HepG2 (cell line): ENCODE data around the gene ABL2. TPM values are rescaled to one million over a fixed set of nuclear protein-coding genes. Genes with fewer than 3 reads are reported as not detected.

Experiments used
- ATAD3A ChIP-seq: sonication (generic); formaldehyde crosslinking; IDR thresholded peaks from 2 replicates; pipeline ENCODE4 v1.4.0; 2020; ENCODE audit warnings: missing genetic modification reagents
- BCL6 ChIP-seq: IDR thresholded peaks from 2 replicates; pipeline ENCODE4 v1.6.1; 2016; ENCODE audit warnings: missing genetic modification reagents, missing compliant biosample characterization
- GPN1 ChIP-seq: sonication (generic); formaldehyde crosslinking; IDR thresholded peaks from 2 replicates; pipeline ENCODE4 v1.5.1; 2020; ENCODE audit warnings: missing genetic modification reagents, borderline replicate concordance
- GZF1 ChIP-seq: sonication (generic); formaldehyde crosslinking; IDR thresholded peaks from 2 replicates; pipeline ENCODE4 v1.5.1; 2020; ENCODE audit warnings: mild to moderate bottlenecking, missing genetic modification reagents
- MAFK ChIP-seq, 2 experiments: IDR thresholded peaks in 1 of 2; conservative IDR thresholded peaks in 1 of 2; 2 replicates each; pipeline ENCODE4 v1.6.1; 2011; ENCODE audit warnings: improper control_type of control experiment in 2 of 2, low read length in 2 of 2
- MLLT10 ChIP-seq: sonication (generic); formaldehyde crosslinking; IDR thresholded peaks from 2 replicates; pipeline ENCODE4 v1.4.0; 2020; ENCODE audit warnings: missing genetic modification reagents
- MXI1 ChIP-seq: IDR thresholded peaks from 3 replicates; pipeline ENCODE4 v1.6.1; 2012; ENCODE audit warnings: low read depth, low read length, inconsistent platforms, borderline replicate concordance
- NCOA2 ChIP-seq: sonication (generic); formaldehyde crosslinking; IDR thresholded peaks from 2 replicates; pipeline ENCODE4 v1.8.0; 2022; ENCODE audit warnings: inconsistent platforms
- RFX5 ChIP-seq: IDR thresholded peaks from 2 replicates; pipeline ENCODE4 v1.6.1; 2011; ENCODE audit warnings: low read depth, low read length, improper control_type of control experiment
- RFXAP ChIP-seq: sonication (generic); formaldehyde crosslinking; IDR thresholded peaks from 2 replicates; pipeline ENCODE4 v1.4.0; 2020; ENCODE audit warnings: missing genetic modification reagents, borderline replicate concordance
- SOX13 ChIP-seq, 3 experiments: fragments of 450-650 bp in 1 of 3; sonication (generic) in 1 of 3; formaldehyde crosslinking in 1 of 3; IDR thresholded peaks in 2 of 3; conservative IDR thresholded peaks in 1 of 3; 2 replicates each; pipeline versions ENCODE4 v1.5.0 to v1.6.1; 2016 to 2020; ENCODE audit warnings: antibody characterized with exemption in 1 of 3, mild to moderate bottlenecking in 1 of 3, missing compliant biosample characterization in 1 of 3, missing genetic modification reagents in 1 of 3, moderate library complexity in 1 of 3
- ZFP62 ChIP-seq: sonication (generic); formaldehyde crosslinking; IDR thresholded peaks from 2 replicates; pipeline ENCODE4 v1.4.0; 2020; ENCODE audit warnings: missing genetic modification reagents
- ZNF138 ChIP-seq: sonication (generic); formaldehyde crosslinking; IDR thresholded peaks from 2 replicates; pipeline ENCODE4 v1.5.0; 2020; ENCODE audit warnings: mild to moderate bottlenecking, low read depth, missing genetic modification reagents
- ZNF33B ChIP-seq: sonication (generic); formaldehyde crosslinking; IDR thresholded peaks from 2 replicates; pipeline ENCODE4 v1.5.1; 2020; ENCODE audit warnings: mild to moderate bottlenecking, missing genetic modification reagents
- ZNF350 ChIP-seq: sonication (generic); formaldehyde crosslinking; IDR thresholded peaks from 2 replicates; pipeline ENCODE4 v1.4.0; 2020; ENCODE audit warnings: mild to moderate bottlenecking, low read depth, missing genetic modification reagents, borderline replicate concordance
- ZNF558 ChIP-seq: sonication (generic); formaldehyde crosslinking; IDR thresholded peaks from 2 replicates; pipeline ENCODE4 v1.9.0; 2022; ENCODE audit warnings: mild to moderate bottlenecking, missing genetic modification reagents, borderline replicate concordance
- ZNF567 ChIP-seq: sonication (generic); formaldehyde crosslinking; IDR thresholded peaks from 2 replicates; pipeline ENCODE4 v1.8.1; 2023; ENCODE audit warnings: mild to moderate bottlenecking, missing genetic modification reagents, borderline replicate concordance
- ZNF737 ChIP-seq: sonication (generic); formaldehyde crosslinking; IDR thresholded peaks from 2 replicates; pipeline ENCODE4 v1.5.0; 2020; ENCODE audit warnings: missing genetic modification reagents, mild to moderate bottlenecking, borderline replicate concordance
- ZNF768 ChIP-seq: sonication (generic); formaldehyde crosslinking; IDR thresholded peaks from 2 replicates; pipeline ENCODE4 v1.4.0; 2020; ENCODE audit warnings: missing genetic modification reagents
- polyA plus RNA-seq, 8 experiments: library from polyadenylated mRNA; depleted of rRNA in 3 of 8; stranded (reverse) in 7 of 8; unstranded in 1 of 8; fragments of >200 nt; fragmentation: Illumina TruSeq in 4 of 8; extraction: Trizol in 4 of 8; gene quantifications; 2 replicates each; pipeline versions ENCODE4 v1.2.1 to v1.2.3, GENCODE V29; 2011 to 2016; ENCODE audit warnings: low read depth in 4 of 8, missing spikeins in 1 of 8, mixed read lengths in 1 of 8; ENCODE audit not compliant: insufficient read depth in 1 of 8
- total RNA-seq, 5 experiments: library from RNA; depleted of rRNA; stranded (reverse); fragments of >200 nt; fragmentation: Illumina TruSeq; extraction: Trizol; gene quantifications; 2 replicates each; pipeline ENCODE4 v1.2.3, GENCODE V29; 2016; ENCODE audit warnings: low read depth in 1 of 5
- TF ChIP-seq, protein P1 (sequence below): sonication (generic); formaldehyde crosslinking; IDR thresholded peaks from 2 replicates; pipeline ENCODE4 v1.4.0; 2020; ENCODE audit warnings: missing genetic modification reagents
- TF ChIP-seq, protein P2 (sequence below): sonication (generic); formaldehyde crosslinking; IDR thresholded peaks from 2 replicates; pipeline ENCODE4 v1.8.0; 2022; ENCODE audit warnings: low read depth, missing genetic modification reagents
- TF ChIP-seq, protein P3 (sequence below): sonication (generic); formaldehyde crosslinking; IDR thresholded peaks from 2 replicates; pipeline ENCODE4 v1.5.0; 2020; ENCODE audit warnings: missing genetic modification reagents
- TF ChIP-seq, protein P4 (sequence below): sonication (generic); formaldehyde crosslinking; IDR thresholded peaks from 2 replicates; pipeline ENCODE4 v1.4.0; 2020; ENCODE audit warnings: low read depth, mild to moderate bottlenecking, missing genetic modification reagents

Gene ABL2
- total and polyA plus RNA-seq, 2 of the 13 experiments (the other 11 are each of a cell fraction or from before 2014, with no cell fraction given) = 5.8 to 6.0 TPM

DNA sequence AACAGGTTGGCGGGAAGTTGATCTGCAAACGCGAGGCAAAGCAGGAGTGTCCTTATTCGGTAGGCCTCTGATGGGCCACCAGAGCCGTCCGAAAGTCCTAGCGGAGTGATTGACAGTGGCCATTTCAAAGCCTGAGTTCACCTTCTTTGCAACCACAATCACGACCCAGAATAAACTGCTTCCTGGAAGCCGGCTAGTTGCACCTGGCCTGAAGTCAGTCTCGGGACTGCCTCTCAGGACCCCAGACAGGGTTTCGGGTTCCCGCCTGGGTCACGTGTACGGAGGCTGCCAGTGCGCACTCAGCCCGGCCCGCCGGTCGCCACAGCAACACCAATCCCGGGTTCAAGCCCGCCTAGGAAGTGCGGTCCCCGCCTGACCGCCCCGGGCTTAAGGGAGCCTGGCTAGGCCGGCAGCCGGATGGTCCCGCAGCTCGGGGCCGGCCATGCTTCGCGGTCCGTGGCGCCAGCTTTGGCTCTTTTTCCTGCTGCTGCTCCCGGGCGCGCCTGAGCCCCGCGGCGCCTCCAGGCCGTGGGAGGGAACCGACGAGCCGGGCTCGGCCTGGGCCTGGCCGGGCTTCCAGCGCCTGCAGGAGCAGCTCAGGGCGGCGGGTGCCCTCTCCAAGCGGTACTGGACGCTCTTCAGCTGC is 147.7 kb downstream of the ABL2 start, which contains the start of gene TOR3A (continued):
- TF ChIP-seq, protein P1, sequence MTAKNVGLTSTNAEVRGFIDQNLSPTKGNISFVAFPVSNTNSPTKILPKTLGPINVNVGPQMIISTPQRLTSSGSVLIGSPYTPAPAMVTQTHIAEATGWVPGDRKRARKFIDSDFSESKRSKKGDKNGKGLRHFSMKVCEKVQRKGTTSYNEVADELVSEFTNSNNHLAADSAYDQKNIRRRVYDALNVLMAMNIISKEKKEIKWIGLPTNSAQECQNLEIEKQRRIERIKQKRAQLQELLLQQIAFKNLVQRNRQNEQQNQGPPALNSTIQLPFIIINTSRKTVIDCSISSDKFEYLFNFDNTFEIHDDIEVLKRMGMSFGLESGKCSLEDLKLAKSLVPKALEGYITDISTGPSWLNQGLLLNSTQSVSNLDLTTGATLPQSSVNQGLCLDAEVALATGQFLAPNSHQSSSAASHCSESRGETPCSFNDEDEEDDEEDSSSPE (CRISPR knock-in tag) = peak; percentile 91
- peak; percentile 31; the same call in 1 of the 2 replicates for TF ChIP-seq NCOA2 (CRISPR knock-in tag)
- TF ChIP-seq ZNF350 = no peak; the same call in 1 of the 2 replicates
- TF ChIP-seq ZNF567 (CRISPR knock-in tag) = no peak
- TF ChIP-seq ZNF737 (CRISPR knock-in tag) = peak; percentile 66; the same call in 1 of the 2 replicates
- TF ChIP-seq MAFK (conservative IDR thresholded peaks at IDR 0.05 in 1 of 2, IDR thresholded peaks at IDR 0.05 in 1 of 2; ENCODE audit: low read length in 2 of 2) = no peak
- TF ChIP-seq ZNF33B (CRISPR knock-in tag) = peak; percentile 22; the same call in 1 of the 2 replicates
- TF ChIP-seq, protein P2, sequence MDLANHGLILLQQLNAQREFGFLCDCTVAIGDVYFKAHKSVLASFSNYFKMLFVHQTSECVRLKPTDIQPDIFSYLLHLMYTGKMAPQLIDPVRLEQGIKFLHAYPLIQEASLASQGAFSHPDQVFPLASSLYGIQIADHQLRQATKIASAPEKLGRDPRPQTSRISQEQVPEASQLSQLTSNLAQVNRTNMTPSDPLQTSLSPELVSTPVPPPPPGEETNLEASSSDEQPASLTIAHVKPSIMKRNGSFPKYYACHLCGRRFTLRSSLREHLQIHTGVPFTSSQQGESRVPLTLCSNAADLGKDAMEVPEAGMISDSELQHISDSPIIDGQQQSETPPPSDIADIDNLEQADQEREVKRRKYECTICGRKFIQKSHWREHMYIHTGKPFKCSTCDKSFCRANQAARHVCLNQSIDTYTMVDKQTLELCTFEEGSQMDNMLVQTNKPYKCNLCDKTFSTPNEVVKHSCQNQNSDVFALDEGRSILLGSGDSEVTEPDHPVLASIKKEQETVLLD (CRISPR knock-in tag) = no peak
- 0 out of 2 replicates have a peak, but pooled peaks have one; percentile 35 for TF ChIP-seq GPN1 (CRISPR knock-in tag)
- no peak for TF ChIP-seq SOX13 (IDR thresholded peaks at IDR 0.05)
- TF ChIP-seq SOX13 (CRISPR knock-in tag; conservative IDR thresholded peaks at IDR 0.05 in 1 of 2, IDR thresholded peaks at IDR 0.05 in 1 of 2) = peak in 1 of 2 experiments; percentile 5; a peak in 1 of 4 replicates
- TF ChIP-seq, protein P3, sequence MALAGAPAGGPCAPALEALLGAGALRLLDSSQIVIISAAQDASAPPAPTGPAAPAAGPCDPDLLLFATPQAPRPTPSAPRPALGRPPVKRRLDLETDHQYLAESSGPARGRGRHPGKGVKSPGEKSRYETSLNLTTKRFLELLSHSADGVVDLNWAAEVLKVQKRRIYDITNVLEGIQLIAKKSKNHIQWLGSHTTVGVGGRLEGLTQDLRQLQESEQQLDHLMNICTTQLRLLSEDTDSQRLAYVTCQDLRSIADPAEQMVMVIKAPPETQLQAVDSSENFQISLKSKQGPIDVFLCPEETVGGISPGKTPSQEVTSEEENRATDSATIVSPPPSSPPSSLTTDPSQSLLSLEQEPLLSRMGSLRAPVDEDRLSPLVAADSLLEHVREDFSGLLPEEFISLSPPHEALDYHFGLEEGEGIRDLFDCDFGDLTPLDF (CRISPR knock-in tag) = peak; percentile 74; the same call in 1 of the 2 replicates
- no peak for TF ChIP-seq ZFP62
- peak; percentile 78 for TF ChIP-seq RFXAP (CRISPR knock-in tag)
- TF ChIP-seq ATAD3A (CRISPR knock-in tag) = no peak
- TF ChIP-seq, protein P4, sequence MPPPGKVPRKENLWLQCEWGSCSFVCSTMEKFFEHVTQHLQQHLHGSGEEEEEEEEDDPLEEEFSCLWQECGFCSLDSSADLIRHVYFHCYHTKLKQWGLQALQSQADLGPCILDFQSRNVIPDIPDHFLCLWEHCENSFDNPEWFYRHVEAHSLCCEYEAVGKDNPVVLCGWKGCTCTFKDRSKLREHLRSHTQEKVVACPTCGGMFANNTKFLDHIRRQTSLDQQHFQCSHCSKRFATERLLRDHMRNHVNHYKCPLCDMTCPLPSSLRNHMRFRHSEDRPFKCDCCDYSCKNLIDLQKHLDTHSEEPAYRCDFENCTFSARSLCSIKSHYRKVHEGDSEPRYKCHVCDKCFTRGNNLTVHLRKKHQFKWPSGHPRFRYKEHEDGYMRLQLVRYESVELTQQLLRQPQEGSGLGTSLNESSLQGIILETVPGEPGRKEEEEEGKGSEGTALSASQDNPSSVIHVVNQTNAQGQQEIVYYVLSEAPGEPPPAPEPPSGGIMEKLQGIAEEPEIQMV = no peak
- 0 out of 2 replicates have a peak, but pooled peaks have one; percentile 34 for TF ChIP-seq MLLT10 (CRISPR knock-in tag)
- TF ChIP-seq BCL6 = peak; percentile 46; the same call in 1 of the 2 replicates
- 0 out of 2 replicates have a peak, but pooled peaks have one; percentile 2 for TF ChIP-seq ZNF558
- peak; percentile 32; the same call in 1 of the 2 replicates for TF ChIP-seq ZNF138 (CRISPR knock-in tag)
- TF ChIP-seq ZNF768 (CRISPR knock-in tag) = no peak; the same call in 1 of the 2 replicates
- no peak; the same call in 1 of the 2 replicates for TF ChIP-seq GZF1 (CRISPR knock-in tag)
- TF ChIP-seq MXI1 = peak; percentile 82; the same call in 1 of the 3 replicates
- TF ChIP-seq RFX5 = no peak
